ENCODE data around the gene OPRPN.

The OPRPN gene

GRCh38 chr4:70397580-70397979 lies at the start of gene OPRPN:
OPRPN (plus strand) TSS chr4:70397940; CDS start chr4:70399286, 1,346 bp downstream.
- H3K9me3 ChIP-seq (ENCODE audit: control insufficient read depth, insufficient read depth, low read depth, low read length), result no peaks in the 10 kb centered on the region
- H3K27ac ChIP-seq (ENCODE audit: low read depth, low read length), result no peak within 1 kb of the TSS
- H3K27me3 ChIP-seq (ENCODE audit: control insufficient read depth, insufficient read depth, low read length), result no peaks in the 10 kb centered on the region
- H3K4me1 ChIP-seq (ENCODE audit: control insufficient read depth, insufficient read depth, low read length), result no peaks in the 10 kb centered on the region
- no peaks in the 10 kb centered on the region for H3K36me3 ChIP-seq (ENCODE audit: control insufficient read depth, insufficient read depth, low read length)
- no peak within 1 kb of the TSS for H3K9ac ChIP-seq (ENCODE audit: low read length)
- no peak within 1 kb of the TSS for H3K4me3 ChIP-seq (ENCODE audit: low read depth, low read length)

GRCh38 chr4:70356185-70356584 lies 41.6 kb upstream of the OPRPN start:
- H3K36me3 ChIP-seq (ENCODE audit: control insufficient read depth, insufficient read depth, low read length), result no peaks in the 10 kb centered on the region
- H3K4me3 ChIP-seq (ENCODE audit: low read depth, low read length), result no peak overlapping the region
- H3K9ac ChIP-seq (ENCODE audit: low read length), result no peak overlapping the region
- peaks cover 2% of the 10 kb centered on the region; the same call in 1 of the 2 replicates for H3K4me1 ChIP-seq (ENCODE audit: control insufficient read depth, insufficient read depth, low read length)
- H3K9me3 ChIP-seq (ENCODE audit: control insufficient read depth, insufficient read depth, low read depth, low read length), result no peaks in the 10 kb centered on the region; the same call in 1 of the 2 replicates
- no peaks in the 10 kb centered on the region for H3K27me3 ChIP-seq (ENCODE audit: control insufficient read depth, insufficient read depth, low read length)
- no peak overlapping the region for H3K27ac ChIP-seq (ENCODE audit: low read depth, low read length)

DNA sequence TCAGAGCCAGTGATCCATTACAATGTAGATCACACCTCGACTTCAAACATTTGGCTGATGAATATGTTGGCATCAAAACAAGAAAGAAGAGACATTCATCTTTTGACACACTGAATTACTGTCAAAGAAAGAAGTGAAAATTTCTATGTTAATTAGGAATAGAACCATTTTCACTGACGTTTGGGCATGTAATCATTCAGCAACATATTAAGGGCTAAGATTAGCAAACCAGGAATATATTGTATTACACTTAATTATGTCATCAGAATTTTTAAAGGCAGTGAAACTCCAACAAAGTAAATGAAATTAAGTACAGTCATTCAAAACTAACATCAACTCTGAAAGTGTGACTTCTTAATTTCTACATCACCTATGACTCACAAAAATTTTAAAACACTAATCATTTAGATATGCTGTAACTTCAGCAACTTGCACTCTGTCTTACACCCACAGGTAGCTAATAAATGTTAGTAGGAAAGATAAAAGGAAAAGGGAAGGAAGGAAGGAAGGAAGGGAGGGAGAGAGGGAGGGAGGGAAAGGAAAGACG lies 38.6 kb upstream of the OPRPN start:
- Histone ChIP-seq H3K9ac (ENCODE audit: low read length) (no peak overlapping the region), H3K4me3 (ENCODE audit: low read depth, low read length) (no peak overlapping the region), H3K4me1 (ENCODE audit: control insufficient read depth, insufficient read depth, low read length) (peaks cover 2% of the 10 kb centered on the region; the same call in 1 of the 2 replicates), H3K27ac (ENCODE audit: low read depth, low read length) (no peak overlapping the region), H3K36me3 (ENCODE audit: control insufficient read depth, insufficient read depth, low read length) (no peaks in the 10 kb centered on the region), H3K27me3 (ENCODE audit: control insufficient read depth, insufficient read depth, low read length) (no peaks in the 10 kb centered on the region), H3K9me3 (ENCODE audit: control insufficient read depth, insufficient read depth, low read depth, low read length) (no peaks in the 10 kb centered on the region; the same call in 1 of the 2 replicates)

GRCh38 chr4:70360460-70360859 lies 37.3 kb upstream of the OPRPN start, which contains the start of gene SMR3A:
SMR3A (plus strand) TSS chr4:70360760; CDS start chr4:70362116, 1,356 bp downstream.
- Histone ChIP-seq H3K27ac (ENCODE audit: low read depth, low read length) (no peak within 1 kb of the TSS), H3K9ac (ENCODE audit: low read length) (no peak within 1 kb of the TSS), H3K27me3 (ENCODE audit: control insufficient read depth, insufficient read depth, low read length) (no peaks in the 10 kb centered on the region), H3K9me3 (ENCODE audit: control insufficient read depth, insufficient read depth, low read depth, low read length) (no peaks in the 10 kb centered on the region; the same call in 1 of the 2 replicates), H3K36me3 (ENCODE audit: control insufficient read depth, insufficient read depth, low read length) (no peaks in the 10 kb centered on the region), H3K4me3 (ENCODE audit: low read depth, low read length) (no peak within 1 kb of the TSS), H3K4me1 (ENCODE audit: control insufficient read depth, insufficient read depth, low read length) (no peaks in the 10 kb centered on the region)

- Histone ChIP-seq H3K9ac (ENCODE audit: low read length) (no peak overlapping the region), H3K27me3 (ENCODE audit: control insufficient read depth, insufficient read depth, low read length) (no peaks in the 10 kb centered on the region), H3K4me3 (ENCODE audit: low read depth, low read length) (no peak overlapping the region), H3K36me3 (ENCODE audit: control insufficient read depth, insufficient read depth, low read length) (no peaks in the 10 kb centered on the region), H3K4me1 (ENCODE audit: control insufficient read depth, insufficient read depth, low read length) (no peaks in the 10 kb centered on the region), H3K27ac (ENCODE audit: low read depth, low read length) (no peak overlapping the region), H3K9me3 (ENCODE audit: control insufficient read depth, insufficient read depth, low read depth, low read length) (no peaks in the 10 kb centered on the region)
These were observed 33.7 kb upstream of the OPRPN start for GRCh38 chr4:70364002-70364401.

- Histone ChIP-seq H3K27me3 (ENCODE audit: control insufficient read depth, insufficient read depth, low read length) (no peaks in the 10 kb centered on the region), H3K27ac (ENCODE audit: low read depth, low read length) (no peak overlapping the region), H3K4me3 (ENCODE audit: low read depth, low read length) (no peak overlapping the region), H3K4me1 (ENCODE audit: control insufficient read depth, insufficient read depth, low read length) (no peaks in the 10 kb centered on the region), H3K9me3 (ENCODE audit: control insufficient read depth, insufficient read depth, low read depth, low read length) (no peaks in the 10 kb centered on the region), H3K9ac (ENCODE audit: low read length) (no peak overlapping the region), H3K36me3 (ENCODE audit: control insufficient read depth, insufficient read depth, low read length) (no peaks in the 10 kb centered on the region)
These were observed 32.3 kb upstream of the OPRPN start for GRCh38 chr4:70365479-70365878.

DNA sequence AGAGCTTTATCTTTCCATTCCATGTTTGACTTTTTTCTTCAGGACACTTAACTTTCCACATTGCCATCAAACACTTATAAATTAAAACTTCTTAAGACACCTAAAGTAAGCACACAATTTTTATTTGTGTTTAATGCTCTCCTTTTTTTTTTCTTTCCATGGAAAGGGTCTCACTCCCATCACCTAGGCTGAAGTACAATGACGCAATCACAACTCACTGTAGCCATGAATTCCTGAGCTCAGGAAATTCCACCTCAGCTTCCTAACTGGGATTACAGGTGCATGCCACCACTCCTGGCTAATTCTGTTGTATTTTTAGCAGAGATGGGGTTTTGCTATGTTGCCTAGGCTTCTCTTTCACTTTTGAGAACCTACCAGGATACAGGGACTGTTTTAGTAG lies 29.9 kb upstream of the OPRPN start:
- no peaks in the 10 kb centered on the region for H3K9me3 ChIP-seq (ENCODE audit: control insufficient read depth, insufficient read depth, low read depth, low read length)
- H3K27me3 ChIP-seq (ENCODE audit: control insufficient read depth, insufficient read depth, low read length), result no peaks in the 10 kb centered on the region
- H3K36me3 ChIP-seq (ENCODE audit: control insufficient read depth, insufficient read depth, low read length), result no peaks in the 10 kb centered on the region
- no peaks in the 10 kb centered on the region for H3K4me1 ChIP-seq (ENCODE audit: control insufficient read depth, insufficient read depth, low read length)
- no peak overlapping the region for H3K9ac ChIP-seq (ENCODE audit: low read length)
- H3K4me3 ChIP-seq (ENCODE audit: low read depth, low read length), result no peak overlapping the region
- H3K27ac ChIP-seq (ENCODE audit: low read depth, low read length), result no peak overlapping the region

GRCh38 chr4:70371987-70372386 lies 25.8 kb upstream of the OPRPN start:
- H3K27me3 ChIP-seq (ENCODE audit: control insufficient read depth, insufficient read depth, low read length), result no peaks in the 10 kb centered on the region
- H3K4me3 ChIP-seq (ENCODE audit: low read depth, low read length), result no peak overlapping the region
- no peak overlapping the region for H3K9ac ChIP-seq (ENCODE audit: low read length)
- H3K9me3 ChIP-seq (ENCODE audit: control insufficient read depth, insufficient read depth, low read depth, low read length), result no peaks in the 10 kb centered on the region
- H3K4me1 ChIP-seq (ENCODE audit: control insufficient read depth, insufficient read depth, low read length), result no peaks in the 10 kb centered on the region
- H3K36me3 ChIP-seq (ENCODE audit: control insufficient read depth, insufficient read depth, low read length), result no peaks in the 10 kb centered on the region
- H3K27ac ChIP-seq (ENCODE audit: low read depth, low read length), result no peak overlapping the region

- H3K4me1 ChIP-seq (ENCODE audit: control insufficient read depth, insufficient read depth, low read length), result no peaks in the 10 kb centered on the region
- H3K27me3 ChIP-seq (ENCODE audit: control insufficient read depth, insufficient read depth, low read length), result no peaks in the 10 kb centered on the region
- H3K27ac ChIP-seq (ENCODE audit: low read depth, low read length), result no peak overlapping the region
- no peaks in the 10 kb centered on the region for H3K36me3 ChIP-seq (ENCODE audit: control insufficient read depth, insufficient read depth, low read length)
- H3K9ac ChIP-seq (ENCODE audit: low read length), result no peak overlapping the region
- H3K4me3 ChIP-seq (ENCODE audit: low read depth, low read length), result no peak overlapping the region
- no peaks in the 10 kb centered on the region for H3K9me3 ChIP-seq (ENCODE audit: control insufficient read depth, insufficient read depth, low read depth, low read length)
These were observed 25.0 kb upstream of the OPRPN start for GRCh38 chr4:70372760-70373159.

- Histone ChIP-seq H3K4me1 (ENCODE audit: control insufficient read depth, insufficient read depth, low read length) (no peaks in the 10 kb centered on the region), H3K36me3 (ENCODE audit: control insufficient read depth, insufficient read depth, low read length) (no peaks in the 10 kb centered on the region), H3K9ac (ENCODE audit: low read length) (no peak overlapping the region), H3K9me3 (ENCODE audit: control insufficient read depth, insufficient read depth, low read depth, low read length) (no peaks in the 10 kb centered on the region), H3K27ac (ENCODE audit: low read depth, low read length) (no peak overlapping the region), H3K4me3 (ENCODE audit: low read depth, low read length) (no peak overlapping the region), H3K27me3 (ENCODE audit: control insufficient read depth, insufficient read depth, low read length) (no peaks in the 10 kb centered on the region)
These were observed 17.2 kb upstream of the OPRPN start for GRCh38 chr4:70380578-70380977.

DNA sequence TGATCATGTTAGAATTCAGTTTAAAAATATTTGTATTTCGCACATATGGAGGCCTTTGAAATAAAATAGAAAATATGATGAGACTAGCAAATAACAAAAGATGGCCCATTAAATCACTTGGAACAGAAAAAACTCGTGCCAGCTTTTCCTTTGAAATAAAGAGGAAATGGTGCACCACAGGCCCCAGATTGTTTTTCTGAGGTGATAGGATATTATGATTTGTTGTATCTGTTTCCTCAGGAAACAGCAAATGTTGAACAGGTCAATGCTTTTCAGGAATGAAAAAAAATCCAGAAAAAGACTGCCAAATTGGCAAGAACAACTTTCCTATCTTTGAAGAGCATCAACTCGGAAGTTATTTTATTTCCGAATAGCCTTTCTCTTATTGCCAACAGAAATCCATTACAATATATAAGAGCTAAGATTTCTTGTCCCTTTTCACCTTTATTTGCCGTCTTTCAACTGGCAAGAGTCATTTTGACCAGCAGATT lies 15.0 kb upstream of the OPRPN start, which contains the start of gene SMR3B:
Gene SMR3B (plus strand): TSS at position 441 of the 491 bp plus-strand sequence. CDS start 1,380 bp downstream, outside the sequence.
- no peak within 1 kb of the TSS for H3K27ac ChIP-seq (ENCODE audit: low read depth, low read length)
- no peaks in the 10 kb centered on the region for H3K36me3 ChIP-seq (ENCODE audit: control insufficient read depth, insufficient read depth, low read length)
- no peak within 1 kb of the TSS for H3K4me3 ChIP-seq (ENCODE audit: low read depth, low read length)
- H3K9ac ChIP-seq (ENCODE audit: low read length), result no peak within 1 kb of the TSS
- no peaks in the 10 kb centered on the region for H3K9me3 ChIP-seq (ENCODE audit: control insufficient read depth, insufficient read depth, low read depth, low read length)
- H3K4me1 ChIP-seq (ENCODE audit: control insufficient read depth, insufficient read depth, low read length), result no peaks in the 10 kb centered on the region
- no peaks in the 10 kb centered on the region for H3K27me3 ChIP-seq (ENCODE audit: control insufficient read depth, insufficient read depth, low read length)
